ENCODE results near the gene EBF3.

DNA sequence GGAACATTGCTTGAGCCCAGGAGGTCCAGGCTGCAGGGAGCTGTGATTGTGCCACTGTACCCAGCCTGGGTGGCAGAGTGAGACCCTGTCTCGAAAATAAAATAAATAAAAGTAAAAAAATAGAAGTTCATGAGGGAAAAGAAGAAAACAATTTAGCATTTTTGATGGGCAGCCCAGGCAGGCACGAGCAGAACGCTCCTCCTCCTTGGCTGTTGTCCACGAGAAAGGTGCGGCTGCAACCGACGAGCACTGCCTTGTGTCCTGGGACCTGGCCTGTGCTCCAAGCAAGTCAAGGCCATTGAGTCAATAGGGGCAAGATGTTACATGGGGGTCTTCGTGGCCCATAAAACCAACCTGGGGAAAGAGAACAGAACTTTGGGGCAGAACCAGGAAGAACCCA lies 25.6 kb downstream of the EBF3 start:
- TF ChIP-seq TAF1 (IDR thresholded peaks at IDR 0.05; ENCODE audit: borderline replicate concordance, insufficient read depth, low read length), result no peak
- no peak for TF ChIP-seq POLR2AphosphoS5 (IDR thresholded peaks at IDR 0.05; ENCODE audit: low read depth, low read length)
- TF ChIP-seq, protein P1, sequence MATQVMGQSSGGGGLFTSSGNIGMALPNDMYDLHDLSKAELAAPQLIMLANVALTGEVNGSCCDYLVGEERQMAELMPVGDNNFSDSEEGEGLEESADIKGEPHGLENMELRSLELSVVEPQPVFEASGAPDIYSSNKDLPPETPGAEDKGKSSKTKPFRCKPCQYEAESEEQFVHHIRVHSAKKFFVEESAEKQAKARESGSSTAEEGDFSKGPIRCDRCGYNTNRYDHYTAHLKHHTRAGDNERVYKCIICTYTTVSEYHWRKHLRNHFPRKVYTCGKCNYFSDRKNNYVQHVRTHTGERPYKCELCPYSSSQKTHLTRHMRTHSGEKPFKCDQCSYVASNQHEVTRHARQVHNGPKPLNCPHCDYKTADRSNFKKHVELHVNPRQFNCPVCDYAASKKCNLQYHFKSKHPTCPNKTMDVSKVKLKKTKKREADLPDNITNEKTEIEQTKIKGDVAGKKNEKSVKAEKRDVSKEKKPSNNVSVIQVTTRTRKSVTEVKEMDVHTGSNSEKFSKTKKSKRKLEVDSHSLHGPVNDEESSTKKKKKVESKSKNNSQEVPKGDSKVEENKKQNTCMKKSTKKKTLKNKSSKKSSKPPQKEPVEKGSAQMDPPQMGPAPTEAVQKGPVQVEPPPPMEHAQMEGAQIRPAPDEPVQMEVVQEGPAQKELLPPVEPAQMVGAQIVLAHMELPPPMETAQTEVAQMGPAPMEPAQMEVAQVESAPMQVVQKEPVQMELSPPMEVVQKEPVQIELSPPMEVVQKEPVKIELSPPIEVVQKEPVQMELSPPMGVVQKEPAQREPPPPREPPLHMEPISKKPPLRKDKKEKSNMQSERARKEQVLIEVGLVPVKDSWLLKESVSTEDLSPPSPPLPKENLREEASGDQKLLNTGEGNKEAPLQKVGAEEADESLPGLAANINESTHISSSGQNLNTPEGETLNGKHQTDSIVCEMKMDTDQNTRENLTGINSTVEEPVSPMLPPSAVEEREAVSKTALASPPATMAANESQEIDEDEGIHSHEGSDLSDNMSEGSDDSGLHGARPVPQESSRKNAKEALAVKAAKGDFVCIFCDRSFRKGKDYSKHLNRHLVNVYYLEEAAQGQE (IDR thresholded peaks at IDR 0.05; ENCODE audit: insufficient read depth in 1 of 2, low read depth in 2 of 2, low read length in 2 of 2), result no peak
- TF ChIP-seq SIN3A (IDR thresholded peaks at IDR 0.05; ENCODE audit: borderline replicate concordance, insufficient read depth, low read length), result no peak
- TF ChIP-seq FOXP2 (optimal IDR thresholded peaks at IDR 0.05; ENCODE audit: borderline replicate concordance, extremely low read depth, extremely low read length, insufficient read depth), result no peak

Measured in PFSK-1 (cell line).